ENCODE results near the gene RAP1GAP2.

The RAP1GAP2 gene

DNA sequence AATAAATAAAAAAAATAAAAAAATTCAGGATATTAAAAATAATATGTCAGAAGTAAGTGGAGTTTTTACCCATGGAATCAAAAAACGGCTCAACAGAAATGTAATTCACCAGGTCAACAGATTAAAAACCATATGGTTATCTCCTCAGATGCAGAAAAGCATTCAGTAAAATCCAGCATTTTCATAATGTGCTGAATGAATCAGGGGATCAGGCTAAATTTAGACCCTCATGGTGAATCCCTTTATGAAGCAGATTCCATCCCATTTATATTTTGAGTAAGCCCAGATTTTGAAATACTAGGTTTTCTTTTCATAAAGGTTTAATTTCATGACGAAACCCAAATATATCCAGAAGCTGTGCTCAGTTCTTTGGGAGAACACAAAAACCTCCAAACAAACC is 182.8 kb downstream of the RAP1GAP2 start:
- in situ Hi-C loops (cut with MboI; ENCODE audit: low sequenced_read_pairs, unreplicated experiment): no loop called here
- no peak for DNase-seq (ENCODE audit: low spot score)
- TF ChIP-seq, protein P1, sequence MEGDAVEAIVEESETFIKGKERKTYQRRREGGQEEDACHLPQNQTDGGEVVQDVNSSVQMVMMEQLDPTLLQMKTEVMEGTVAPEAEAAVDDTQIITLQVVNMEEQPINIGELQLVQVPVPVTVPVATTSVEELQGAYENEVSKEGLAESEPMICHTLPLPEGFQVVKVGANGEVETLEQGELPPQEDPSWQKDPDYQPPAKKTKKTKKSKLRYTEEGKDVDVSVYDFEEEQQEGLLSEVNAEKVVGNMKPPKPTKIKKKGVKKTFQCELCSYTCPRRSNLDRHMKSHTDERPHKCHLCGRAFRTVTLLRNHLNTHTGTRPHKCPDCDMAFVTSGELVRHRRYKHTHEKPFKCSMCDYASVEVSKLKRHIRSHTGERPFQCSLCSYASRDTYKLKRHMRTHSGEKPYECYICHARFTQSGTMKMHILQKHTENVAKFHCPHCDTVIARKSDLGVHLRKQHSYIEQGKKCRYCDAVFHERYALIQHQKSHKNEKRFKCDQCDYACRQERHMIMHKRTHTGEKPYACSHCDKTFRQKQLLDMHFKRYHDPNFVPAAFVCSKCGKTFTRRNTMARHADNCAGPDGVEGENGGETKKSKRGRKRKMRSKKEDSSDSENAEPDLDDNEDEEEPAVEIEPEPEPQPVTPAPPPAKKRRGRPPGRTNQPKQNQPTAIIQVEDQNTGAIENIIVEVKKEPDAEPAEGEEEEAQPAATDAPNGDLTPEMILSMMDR (IDR thresholded peaks at IDR 0.05; ENCODE audit: borderline replicate concordance, control extremely low read depth, extremely low read depth, insufficient read depth, missing control alignments): no peak

DNA sequence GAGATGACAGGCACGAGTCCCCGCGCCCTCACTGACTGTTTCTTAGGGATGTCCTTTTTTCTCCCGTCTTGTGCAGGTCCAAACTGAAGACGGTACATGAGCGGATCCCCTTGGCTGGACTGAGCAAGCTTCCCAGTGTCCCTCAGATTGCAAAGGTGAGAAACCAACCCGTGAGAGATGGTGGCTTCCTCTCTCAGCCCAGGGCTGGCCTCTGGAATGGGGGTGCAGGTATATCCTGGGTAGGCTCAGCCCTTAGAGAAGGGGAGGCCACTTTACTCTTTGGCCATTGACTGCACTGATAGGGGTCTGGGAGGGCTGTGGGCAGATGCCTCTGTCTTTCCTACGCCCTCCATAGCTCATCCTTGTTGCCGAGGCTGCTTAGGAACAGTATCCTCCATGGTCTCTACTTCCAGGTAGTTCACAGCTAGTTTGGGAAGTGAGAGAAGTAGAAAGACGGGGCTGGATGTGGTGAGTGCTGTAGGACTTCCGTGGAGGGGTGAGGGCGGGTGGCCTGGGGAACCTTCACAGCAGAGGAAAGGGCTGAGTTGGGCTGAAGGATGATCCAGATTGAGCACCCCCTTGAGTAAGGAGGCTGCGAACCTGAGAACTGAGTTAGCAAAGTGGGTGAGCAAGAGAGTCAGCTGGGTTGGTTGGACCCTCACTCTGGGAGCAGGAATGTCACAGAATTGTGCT is 184.1 kb downstream of the RAP1GAP2 start:
- TF ChIP-seq, protein P1 (IDR thresholded peaks at IDR 0.05; ENCODE audit: borderline replicate concordance, control extremely low read depth, extremely low read depth, insufficient read depth, missing control alignments): no peak
- in situ Hi-C loops (cut with MboI; ENCODE audit: low sequenced_read_pairs, unreplicated experiment): no loop called here
- no peak for DNase-seq (ENCODE audit: low spot score)

DNA sequence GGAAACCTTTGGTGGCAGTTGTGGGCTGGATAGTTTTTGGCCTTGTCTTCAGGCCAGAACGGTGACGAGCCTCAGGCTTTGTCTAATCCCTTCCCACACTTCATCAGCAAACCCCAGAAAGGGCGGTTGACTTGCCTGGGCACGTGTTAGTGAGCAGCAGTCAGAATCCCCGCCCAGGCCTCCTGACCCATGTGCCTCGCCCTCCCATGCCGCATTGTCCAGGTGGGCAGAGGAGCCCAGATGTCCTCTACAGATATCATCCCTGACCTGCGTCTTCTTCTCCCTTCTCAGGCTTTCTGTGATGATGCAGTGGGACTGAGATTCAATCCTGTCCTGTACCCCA is 184.6 kb downstream of the RAP1GAP2 start:
- in situ Hi-C loops (cut with MboI; ENCODE audit: low sequenced_read_pairs, unreplicated experiment): no loop called here
- TF ChIP-seq, protein P1 (IDR thresholded peaks at IDR 0.05; ENCODE audit: borderline replicate concordance, control extremely low read depth, extremely low read depth, insufficient read depth, missing control alignments): no peak
- no peak for DNase-seq (ENCODE audit: low spot score)

DNA sequence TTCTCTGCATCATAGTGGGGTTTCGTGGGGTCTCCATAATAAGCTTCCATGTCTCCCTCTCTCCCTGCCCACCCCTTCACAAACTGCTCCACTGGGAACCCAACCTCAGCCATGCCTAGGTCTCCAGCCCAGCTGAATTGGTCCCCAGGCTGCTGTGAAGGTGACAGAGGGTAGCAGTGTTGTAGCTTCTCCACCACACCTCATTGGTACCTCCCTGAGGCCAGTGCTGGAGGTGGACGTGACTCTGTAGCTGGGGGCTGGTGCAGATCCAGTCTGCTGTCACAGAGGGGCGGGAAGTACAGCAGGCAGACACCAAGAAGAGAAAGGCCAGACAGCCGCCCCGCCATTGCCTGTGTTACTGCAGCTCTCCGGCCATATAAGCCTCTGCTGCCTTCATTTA is 185.1 kb downstream of the RAP1GAP2 start:
- DNase-seq (ENCODE audit: low spot score): no peak
- TF ChIP-seq, protein P1 (IDR thresholded peaks at IDR 0.05; ENCODE audit: borderline replicate concordance, control extremely low read depth, extremely low read depth, insufficient read depth, missing control alignments): no peak

DNA sequence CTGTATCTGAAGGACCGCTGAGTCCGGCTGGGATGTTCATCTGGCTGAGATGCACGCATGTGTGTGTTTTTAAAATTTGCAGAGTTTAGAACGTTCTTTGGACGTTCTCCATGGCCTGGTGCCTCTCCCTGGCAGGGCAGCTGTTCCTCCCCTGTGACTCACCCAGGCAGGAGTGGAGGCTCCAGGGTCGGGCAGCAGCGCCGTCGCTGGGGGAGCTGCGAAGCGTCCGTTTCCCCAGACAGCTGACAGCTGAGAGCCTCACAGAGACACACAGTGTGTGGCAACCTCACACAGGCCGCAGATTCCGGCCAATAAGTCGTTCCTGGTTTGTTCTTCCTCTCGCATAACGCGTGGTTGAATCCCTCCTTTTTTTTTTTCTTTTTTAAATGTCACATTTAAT is 186.6 kb downstream of the RAP1GAP2 start:
- in situ Hi-C loops (cut with MboI; ENCODE audit: low sequenced_read_pairs, unreplicated experiment): no loop called here
- TF ChIP-seq, protein P1 (IDR thresholded peaks at IDR 0.05; ENCODE audit: borderline replicate concordance, control extremely low read depth, extremely low read depth, insufficient read depth, missing control alignments): no peak
- DNase-seq (ENCODE audit: low spot score): no peak

More for the DNA sequence above, 185.1 kb downstream of the RAP1GAP2 start:
- in situ Hi-C loops (cut with MboI; ENCODE audit: low sequenced_read_pairs, unreplicated experiment): no loop called here

DNA sequence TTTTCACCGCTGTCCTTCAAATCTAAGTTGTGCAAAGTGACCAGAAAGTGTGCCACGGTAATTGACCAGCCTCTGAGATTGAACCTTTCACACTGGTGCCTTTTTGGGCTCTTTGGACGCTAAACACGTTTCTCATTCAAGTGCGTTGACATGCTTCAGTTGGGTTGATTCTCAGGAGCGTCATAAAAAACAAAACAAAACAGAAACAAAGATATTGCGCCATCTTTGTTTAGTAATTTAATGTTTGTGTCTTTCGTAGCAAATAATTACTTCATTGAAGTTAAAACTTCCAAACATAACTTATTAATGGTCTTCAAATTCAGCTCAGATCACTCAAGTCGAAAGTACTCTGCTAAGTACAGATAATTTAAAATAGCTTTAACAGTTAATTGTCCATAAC is 187.0 kb downstream of the RAP1GAP2 start:
- in situ Hi-C loops (cut with MboI; ENCODE audit: low sequenced_read_pairs, unreplicated experiment): no loop called here
- TF ChIP-seq, protein P1 (IDR thresholded peaks at IDR 0.05; ENCODE audit: borderline replicate concordance, control extremely low read depth, extremely low read depth, insufficient read depth, missing control alignments): no peak
- no peak for DNase-seq (ENCODE audit: low spot score)
